SU-DHL-6 (cell line): ENCODE results near the gene DPPA5.

Source experiments
- H2AFZ ChIP-seq: fragments of 200-600 bp; sonication (generic); 2 replicates; pipeline ENCODE4 v1.6.1; 2014; ENCODE audit warnings: low read depth, mild to moderate bottlenecking, moderate library complexity, mixed read lengths, antibody characterized with exemption, low read length; ENCODE audit not compliant: severe bottlenecking
- H3F3A ChIP-seq: fragments of 200-600 bp; shearing (Covaris generic); 2 replicates; pipeline ENCODE4 v1.6.0; 2016; ENCODE audit warnings: antibody characterized with exemption, mild to moderate bottlenecking; ENCODE audit not compliant: insufficient read depth
- H3K27ac ChIP-seq: fragments of 200-600 bp; sonication (generic); 2 replicates; pipeline ENCODE4 v1.5.1; 2016; ENCODE audit warnings: low read depth, mild to moderate bottlenecking, low read length, moderate library complexity, mixed read lengths
- H3K27me3 ChIP-seq: fragments of 200-600 bp; sonication (generic), shearing (Covaris generic); 2 replicates; pipeline ENCODE4 v1.6.0; 2014; ENCODE audit warnings: mild to moderate bottlenecking, low read length
- H3K36me3 ChIP-seq: fragments of 200-600 bp; sonication (generic); 2 replicates; pipeline ENCODE4 v1.6.1; 2014; ENCODE audit warnings: mild to moderate bottlenecking, low read length, mixed read lengths
- H3K4me2 ChIP-seq: fragments of 300-600, 200-600 bp; shearing (Covaris generic), sonication (generic); 2 replicates; pipeline ENCODE4 v1.6.0; 2014; ENCODE audit warnings: low read length, low read depth, mild to moderate bottlenecking; ENCODE audit not compliant: poor library complexity, severe bottlenecking
- H3K4me3 ChIP-seq: fragments of 200-600 bp; sonication (generic); 2 replicates; pipeline ENCODE4 v1.5.1; 2014; ENCODE audit warnings: antibody characterized with exemption, low read length, mild to moderate bottlenecking, mixed read lengths; ENCODE audit not compliant: insufficient read depth, poor library complexity, severe bottlenecking
- H3K79me2 ChIP-seq: fragments of 200-600 bp; sonication (generic); 2 replicates; pipeline ENCODE4 v1.6.1; 2014; ENCODE audit warnings: mild to moderate bottlenecking, low read length, moderate library complexity; ENCODE audit not compliant: insufficient read depth
- H3K9ac ChIP-seq: fragments of 200-600 bp; sonication (generic); 2 replicates; pipeline ENCODE4 v1.7.0; 2014; ENCODE audit warnings: mild to moderate bottlenecking, low read length
- H3K9me2 ChIP-seq: fragments of 200-600 bp; sonication (generic); replicated peaks from 2 replicates; pipeline ENCODE4 v1.6.1; 2014; ENCODE audit warnings: low read length; ENCODE audit not compliant: insufficient read depth
- H3K9me3 ChIP-seq: fragments of 200-600 bp; sonication (generic); 2 replicates; pipeline ENCODE4 v1.6.1; 2014; ENCODE audit warnings: low read length, mixed read lengths; ENCODE audit not compliant: insufficient read depth
- H4K20me1 ChIP-seq: fragments of 200-600 bp; sonication (generic); 2 replicates; pipeline ENCODE4 v1.6.1; 2014; ENCODE audit warnings: low read depth, mild to moderate bottlenecking, antibody characterized with exemption, low read length, moderate library complexity, mixed read lengths
- CTCF ChIP-seq: fragments of 200-600 bp; sonication (generic); IDR thresholded peaks from one replicate; pipeline ENCODE4 v1.5.1; 2017; ENCODE audit warnings: antibody characterized with exemption, mild to moderate bottlenecking, low read length, moderate library complexity; ENCODE audit not compliant: insufficient read depth, poor library complexity, severe bottlenecking
- EZH2phosphoT487 ChIP-seq: fragments of 200-600 bp; sonication (generic), shearing (Covaris generic); conservative IDR thresholded peaks from 2 replicates; pipeline ENCODE4 v1.6.1; 2018; ENCODE audit warnings: mild to moderate bottlenecking, antibody characterized with exemption, low read length, moderate library complexity, mixed read lengths

DPPA5 gene

GRCh38 chr6:73364121-73364520, 10.0 kb upstream of the DPPA5 start:
- H4K20me1 ChIP-seq, result no peaks in the 10 kb centered on the region
- no peaks in the 10 kb centered on the region for H3K9me2 ChIP-seq
- H3K4me3 ChIP-seq, result no peak overlapping the region
- H3F3A ChIP-seq, result no peaks in the 10 kb centered on the region
- H3K9me3 ChIP-seq, result no peaks in the 10 kb centered on the region
- no peaks in the 10 kb centered on the region for H3K79me2 ChIP-seq
- no peak overlapping the region for H3K27ac ChIP-seq
- no peak overlapping the region for H3K9ac ChIP-seq
- TF ChIP-seq EZH2phosphoT487, result no peak
- no peak for TF ChIP-seq CTCF
- H3K27me3 ChIP-seq, result no peaks in the 10 kb centered on the region
- no peak overlapping the region for H2AFZ ChIP-seq
- no peak overlapping the region for H3K4me2 ChIP-seq
- H3K36me3 ChIP-seq, result no peaks in the 10 kb centered on the region

- no peaks in the 10 kb centered on the region for H3F3A ChIP-seq
- H3K27ac ChIP-seq, result no peak overlapping the region
- no peaks in the 10 kb centered on the region for H3K27me3 ChIP-seq
- H3K9me2 ChIP-seq, result no peaks in the 10 kb centered on the region
- H2AFZ ChIP-seq, result no peak overlapping the region
- no peak overlapping the region for H3K9ac ChIP-seq
- H3K4me2 ChIP-seq, result no peak overlapping the region
- no peaks in the 10 kb centered on the region for H3K79me2 ChIP-seq
- no peaks in the 10 kb centered on the region for H4K20me1 ChIP-seq
- TF ChIP-seq EZH2phosphoT487 (no peak), CTCF (no peak)
- H3K4me3 ChIP-seq, result no peak overlapping the region
- no peaks in the 10 kb centered on the region for H3K9me3 ChIP-seq
- no peaks in the 10 kb centered on the region for H3K36me3 ChIP-seq
Observed at GRCh38 chr6:73363537-73363875, 9.4 kb upstream of the DPPA5 start.

GRCh38 chr6:73362869-73363536, 8.9 kb upstream of the DPPA5 start:
- TF ChIP-seq CTCF (no peak), EZH2phosphoT487 (no peak)

More at GRCh38 chr6:73362869-73363536, 8.9 kb upstream of the DPPA5 start:
- Histone ChIP-seq H3K4me2 (no peak overlapping the region), H3K4me3 (no peak overlapping the region), H3K79me2 (no peaks in the 10 kb centered on the region), H3F3A (no peaks in the 10 kb centered on the region), H3K9me2 (no peaks in the 10 kb centered on the region), H3K36me3 (no peaks in the 10 kb centered on the region), H3K9me3 (no peaks in the 10 kb centered on the region), H4K20me1 (no peaks in the 10 kb centered on the region), H2AFZ (no peak overlapping the region), H3K9ac (no peak overlapping the region), H3K27ac (no peak overlapping the region), H3K27me3 (no peaks in the 10 kb centered on the region)
